HG03457 (cell line): ENCODE measurements around the gene CERK.
"Not testable (repeated sequence)": the region's sequence is repeated elsewhere in the genome, so short reads cannot be mapped to it uniquely, and the experiment has no call there.

Source experiments
- ATAC-seq: cut with Tn5 transposase; IDR thresholded peaks from one replicate; pipeline ENCODE4 v1.9.1; 2021; ENCODE audit warnings: moderate number of reproducible peaks; ENCODE audit not compliant: unreplicated experiment

The CERK gene

GRCh38 chr22:46737976-46738646 is at the start of gene CERK:
CERK (minus strand) TSS chr22:46738252; CDS start chr22:46738148, 104 bp downstream.
- no peak for ATAC-seq

GRCh38 chr22:46783721-46784120 is 45.7 kb upstream of the CERK start:
- ATAC-seq = no peak

GRCh38 chr22:46782200-46782599 is 44.1 kb upstream of the CERK start:
- not testable (repeated sequence) for ATAC-seq

GRCh38 chr22:46781291-46781690 is 43.2 kb upstream of the CERK start:
- ATAC-seq = no peak

GRCh38 chr22:46780453-46780852 is 42.4 kb upstream of the CERK start:
- ATAC-seq = no peak

GRCh38 chr22:46779651-46780050 is 41.6 kb upstream of the CERK start:
- ATAC-seq = no peak

GRCh38 chr22:46779023-46779422 is 41.0 kb upstream of the CERK start:
- no peak for ATAC-seq

GRCh38 chr22:46777609-46777970 is 39.5 kb upstream of the CERK start:
- ATAC-seq = no peak

- ATAC-seq = no peak
These were observed 39.0 kb upstream of the CERK start for GRCh38 chr22:46776876-46777608.

GRCh38 chr22:46775850-46776826 is 38.1 kb upstream of the CERK start:
- ATAC-seq = no peak

- no peak for ATAC-seq
These were observed 37.2 kb upstream of the CERK start for GRCh38 chr22:46774980-46775849.

GRCh38 chr22:46774253-46774979 is 36.4 kb upstream of the CERK start:
- ATAC-seq = no peak

- ATAC-seq = no peak
These were observed 35.0 kb upstream of the CERK start for GRCh38 chr22:46773076-46773475.

- no peak for ATAC-seq
These were observed 32.7 kb upstream of the CERK start for GRCh38 chr22:46770726-46771125.

GRCh38 chr22:46770151-46770641 is 32.1 kb upstream of the CERK start:
- ATAC-seq = no peak

GRCh38 chr22:46769706-46770105 is 31.7 kb upstream of the CERK start:
- ATAC-seq = no peak

GRCh38 chr22:46769191-46769675 is 31.2 kb upstream of the CERK start:
- no peak for ATAC-seq

GRCh38 chr22:46767249-46767985 is 29.4 kb upstream of the CERK start:
- ATAC-seq = no peak

- no peak for ATAC-seq
These were observed 28.6 kb upstream of the CERK start for GRCh38 chr22:46766611-46767010.
